B cell (primary cell): ENCODE results near the gene PSMF1.

Experiments used
- CTCF ChIP-seq: fragments of 200-600 bp; IDR thresholded peaks from one replicate; pipeline ENCODE4 v1.8.0; 2022; ENCODE audit warnings: antibody characterized with exemption, mild to moderate bottlenecking
- EZH2 ChIP-seq: IDR thresholded peaks from 2 replicates; pipeline ENCODE4 v1.6.1; 2012; ENCODE audit warnings: borderline replicate concordance, low read depth, mild to moderate bottlenecking, moderate library complexity, low read length; ENCODE audit not compliant: insufficient read depth, poor library complexity, severe bottlenecking

- TF ChIP-seq CTCF (no peak), EZH2 (no peak)
Observed at GRCh38 chr20:1146957-1147356, 28.6 kb downstream of the PSMF1 start.
